K562 (cell line): ENCODE results near the gene ZNF473. TPM values are rescaled to one million over a fixed set of nuclear protein-coding genes. Genes with fewer than 3 reads are reported as not detected.

Experiments
- AFF4 ChIP-seq: sonication (generic); formaldehyde crosslinking; IDR thresholded peaks from 2 replicates; pipeline ENCODE4 v1.8.0; 2023; ENCODE audit warnings: mild to moderate bottlenecking, missing genetic modification reagents
- C11orf30 ChIP-seq: fragments of 450-650 bp; IDR thresholded peaks from 2 replicates; pipeline ENCODE4 v1.6.1; 2016; ENCODE audit warnings: low read depth, mild to moderate bottlenecking
- CLOCK ChIP-seq: fragments of 250-450 bp; sonication (Bioruptor Pico); IDR thresholded peaks from 2 replicates; pipeline ENCODE4 v1.4.0; 2020; ENCODE audit warnings: mild to moderate bottlenecking, moderate library complexity, borderline replicate concordance
- EGR1 ChIP-seq: fragments of 450-650 bp; conservative IDR thresholded peaks from 2 replicates; pipeline ENCODE4 v1.6.1; 2017; ENCODE audit warnings: mild to moderate bottlenecking
- FOXK1 ChIP-seq: sonication (generic); formaldehyde crosslinking; IDR thresholded peaks from 2 replicates; pipeline ENCODE4 v1.8.0; 2022; ENCODE audit warnings: missing genetic modification reagents, mild to moderate bottlenecking, borderline replicate concordance
- HDAC6 ChIP-seq: IDR thresholded peaks from 2 replicates; pipeline ENCODE4 v1.6.1; 2012; ENCODE audit warnings: low read depth, mild to moderate bottlenecking, control low read depth, inconsistent platforms, low read length, moderate library complexity
- JUND ChIP-seq, 2 experiments: IDR thresholded peaks; 2 replicates in 1 of 2; 3 replicates in 1 of 2; pipeline ENCODE4 v1.6.1; 2011; ENCODE audit warnings: borderline replicate concordance in 2 of 2, low read depth in 2 of 2, low read length in 2 of 2, improper control_type of control experiment in 1 of 2, missing biosample characterization in 1 of 2, missing genetic modification characterization in 1 of 2, missing genetic modification reagents in 1 of 2
- LEF1 ChIP-seq: fragments of 450-650 bp; IDR thresholded peaks from 2 replicates; pipeline ENCODE4 v1.6.1; 2016; ENCODE audit warnings: mild to moderate bottlenecking
- MAFG ChIP-seq: fragments of 450-650 bp; conservative IDR thresholded peaks from 2 replicates; pipeline ENCODE4 v1.6.1; 2016; ENCODE audit warnings: missing genetic modification characterization, missing compliant biosample characterization
- MAX ChIP-seq: sonication (generic); formaldehyde crosslinking; IDR thresholded peaks from 2 replicates; pipeline ENCODE4 v1.9.0; 2022; ENCODE audit warnings: mild to moderate bottlenecking, missing genetic modification reagents
- NBN ChIP-seq: fragments of 450-650 bp; IDR thresholded peaks from 2 replicates; pipeline ENCODE4 v1.6.1; 2016; ENCODE audit warnings: low read depth, mild to moderate bottlenecking
- NCOR1 ChIP-seq: fragments of 450-650 bp; IDR thresholded peaks from 2 replicates; pipeline ENCODE4 v1.6.1; 2016; ENCODE audit warnings: mild to moderate bottlenecking, moderate library complexity
- NFE2L1 ChIP-seq: fragments of 450-650 bp; IDR thresholded peaks from 2 replicates; pipeline ENCODE4 v1.6.1; 2016; ENCODE audit warnings: missing genetic modification characterization, low read depth, mild to moderate bottlenecking, missing compliant biosample characterization, moderate library complexity, borderline replicate concordance
- NR2F6 ChIP-seq: fragments of 450-650 bp; formaldehyde crosslinking; IDR thresholded peaks from 2 replicates; pipeline ENCODE4 v1.4.0; 2020; ENCODE audit warnings: mild to moderate bottlenecking
- POLR2A ChIP-seq: fragments of 450-650 bp; conservative IDR thresholded peaks from 2 replicates; pipeline ENCODE4 v1.6.1; 2016
- PRDM10 ChIP-seq: fragments of 450-650 bp; IDR thresholded peaks from 2 replicates; pipeline ENCODE4 v1.6.1; 2018; ENCODE audit not compliant: partially characterized antibody
- ZKSCAN1 ChIP-seq: fragments of 150-350 bp; IDR thresholded peaks from 2 replicates; pipeline ENCODE4 v1.6.1; 2016; ENCODE audit warnings: low read depth, low read length
- ZNF239 ChIP-seq: fragments of 250-450 bp; sonication (Bioruptor Pico); IDR thresholded peaks from 2 replicates; pipeline ENCODE4 v1.4.0; 2020; ENCODE audit warnings: mild to moderate bottlenecking
- ZNF551 ChIP-seq: fragments of 250-450 bp; sonication (Bioruptor Pico); IDR thresholded peaks from 2 replicates; pipeline ENCODE4 v1.5.0; 2021; ENCODE audit warnings: mild to moderate bottlenecking, moderate library complexity
- polyA plus RNA-seq, 8 experiments: library from polyadenylated mRNA; depleted of rRNA in 4 of 8; stranded (reverse) in 5 of 8; unstranded in 3 of 8; fragments of >200 nt; fragmentation: Nextera tagmentation in 2 of 8; fragmentation: Illumina TruSeq in 1 of 8; extraction: Ambion mirVana in 2 of 8; extraction: Trizol in 1 of 8; gene quantifications; 2 replicates each; pipeline versions ENCODE4 v1.2.1 to v1.2.3, GENCODE V29; 2011 to 2014; ENCODE audit warnings: inconsistent platforms in 1 of 8, missing spikeins in 1 of 8
- total RNA-seq, 7 experiments: library from RNA; depleted of rRNA in 6 of 7; stranded (reverse); fragments of >200 nt in 6 of 7; fragmentation: Illumina TruSeq in 2 of 7; extraction: Trizol in 2 of 7; gene quantifications; 2 replicates each; pipeline versions ENCODE4 v1.2.1 to v1.2.3, GENCODE V29; 2011 to 2021; ENCODE audit warnings: low replicate concordance in 1 of 7

ZNF473 gene
- total and polyA plus RNA-seq, 9 of the 15 experiments (the other 6 are each of a cell fraction or from before 2014, with no cell fraction given) = 8.2 to 34.0 (median 28.5) TPM

GRCh38 chr19:50043967-50044366 lies 18.2 kb downstream of the ZNF473 start (continued):
- TF ChIP-seq CLOCK (CRISPR knock-in tag) (no peak), MAX (CRISPR knock-in tag) (no peak), HDAC6 (no peak), C11orf30 (peak; percentile 66), ZNF551 (CRISPR knock-in tag) (no peak), POLR2A (peak; percentile 48; the same call in 1 of the 2 replicates), ZKSCAN1 (no peak), NR2F6 (no peak), AFF4 (CRISPR knock-in tag) (no peak), NBN (no peak), ZNF239 (CRISPR knock-in tag) (no peak), MAFG (peak; percentile 21; the same call in 1 of the 2 replicates), FOXK1 (CRISPR knock-in tag) (no peak), NFE2L1 (tag) (no peak), LEF1 (no peak), NCOR1 (no peak), EGR1 (no peak), PRDM10 (no peak), JUND (IDR thresholded peaks at IDR 0.05; ENCODE audit: borderline replicate concordance, low read depth, low read length) (no peak), JUND (tag; IDR thresholded peaks at IDR 0.05; ENCODE audit: borderline replicate concordance, low read depth, low read length) (no peak)
